ENCODE results near the gene NDUFA8.

Gene NDUFA8

GRCh38 chr9:122099271-122099869, 60.2 kb downstream of the NDUFA8 start:
- TF ChIP-seq CTCF (IDR thresholded peaks at IDR 0.05; ENCODE audit: low read depth, low read length): peak; percentile 65
- H3K4me3 ChIP-seq (ENCODE audit: low read depth, low read length): no peak overlapping the region

- TF ChIP-seq CTCF (IDR thresholded peaks at IDR 0.05; ENCODE audit: low read depth, low read length): no peak
- no peak overlapping the region for H3K4me3 ChIP-seq (ENCODE audit: low read depth, low read length)
Measured at GRCh38 chr9:122097679-122098315, 61.8 kb downstream of the NDUFA8 start.

GRCh38 chr9:122096620-122097415, 62.8 kb downstream of the NDUFA8 start:
- no peak overlapping the region for H3K4me3 ChIP-seq (ENCODE audit: low read depth, low read length)
- no peak for TF ChIP-seq CTCF (IDR thresholded peaks at IDR 0.05; ENCODE audit: low read depth, low read length)

GRCh38 chr9:122095010-122095767, 64.4 kb downstream of the NDUFA8 start:
- H3K4me3 ChIP-seq (ENCODE audit: low read depth, low read length): no peak overlapping the region
- TF ChIP-seq CTCF (IDR thresholded peaks at IDR 0.05; ENCODE audit: low read depth, low read length): peak; percentile 64

Measured in WI38 (cell line).